HepG2 (cell line): Measurements from ENCODE around the gene METTL22. TPM values are rescaled to one million over a fixed set of nuclear protein-coding genes. Genes with fewer than 3 reads are reported as not detected.
A peak's percentile ranks its signal among the peaks of the same experiment; 100 is the strongest.

Experiments used
- CENPT ChIP-seq: sonication (generic); formaldehyde crosslinking; IDR thresholded peaks from 2 replicates; pipeline ENCODE4 v1.8.0; 2022; ENCODE audit warnings: low read depth, mild to moderate bottlenecking, moderate library complexity, missing genetic modification reagents
- HNF1A ChIP-seq, 2 experiments: sonication (generic) in 1 of 2; formaldehyde crosslinking in 1 of 2; IDR thresholded peaks; 2 replicates each; pipeline versions ENCODE4 v1.4.0 to v1.6.1; 2016 to 2020; ENCODE audit warnings: borderline replicate concordance in 1 of 2, low read depth in 1 of 2, mild to moderate bottlenecking in 1 of 2, missing genetic modification reagents in 1 of 2
- HOXA7 ChIP-seq: sonication (generic); formaldehyde crosslinking; IDR thresholded peaks from 2 replicates; pipeline ENCODE4 v1.8.1; 2022; ENCODE audit warnings: mild to moderate bottlenecking, missing genetic modification reagents, moderate library complexity
- KAT7 ChIP-seq: IDR thresholded peaks from 2 replicates; pipeline ENCODE4 v1.6.1; 2018; ENCODE audit warnings: borderline replicate concordance, missing compliant biosample characterization
- MAFK ChIP-seq, 2 experiments: IDR thresholded peaks in 1 of 2; conservative IDR thresholded peaks in 1 of 2; 2 replicates each; pipeline ENCODE4 v1.6.1; 2011; ENCODE audit warnings: improper control_type of control experiment in 2 of 2, low read length in 2 of 2
- NFE2 ChIP-seq: sonication (generic); formaldehyde crosslinking; IDR thresholded peaks from 2 replicates; pipeline ENCODE4 v1.4.0; 2020; ENCODE audit warnings: missing genetic modification reagents
- PATZ1 ChIP-seq: sonication (generic); formaldehyde crosslinking; IDR thresholded peaks from 2 replicates; pipeline ENCODE4 v1.4.0; 2020; ENCODE audit warnings: missing genetic modification reagents
- POLR2AphosphoS2 ChIP-seq: IDR thresholded peaks from 2 replicates; pipeline ENCODE4 v1.6.1; 2011; ENCODE audit warnings: low read depth, low read length, improper control_type of control experiment
- SRSF4 ChIP-seq: fragments of 200-400 bp; formaldehyde crosslinking; IDR thresholded peaks from one replicate; pipeline ENCODE4 v1.6.1; 2018; ENCODE audit warnings: mild to moderate bottlenecking, low read depth, low read length, moderate library complexity; ENCODE audit not compliant: poor library complexity, severe bottlenecking
- TFDP2 ChIP-seq: sonication (generic); formaldehyde crosslinking; IDR thresholded peaks from 2 replicates; pipeline ENCODE4 v1.4.0; 2020; ENCODE audit warnings: missing genetic modification reagents
- TP53 ChIP-seq: sonication (generic); formaldehyde crosslinking; conservative IDR thresholded peaks from 2 replicates; pipeline ENCODE4 v1.4.0; 2020; ENCODE audit warnings: missing genetic modification reagents
- ZBTB20 ChIP-seq: sonication (generic); formaldehyde crosslinking; IDR thresholded peaks from 2 replicates; pipeline ENCODE4 v1.8.1; 2023; ENCODE audit warnings: missing genetic modification reagents, low read depth, mild to moderate bottlenecking, borderline replicate concordance
- ZBTB33 ChIP-seq: sonication (generic); formaldehyde crosslinking; IDR thresholded peaks from 2 replicates; pipeline ENCODE4 v1.4.0; 2020; ENCODE audit warnings: missing genetic modification reagents
- ZNF121 ChIP-seq: sonication (generic); formaldehyde crosslinking; IDR thresholded peaks from 2 replicates; pipeline ENCODE4 v1.5.0; 2020; ENCODE audit warnings: mild to moderate bottlenecking, missing genetic modification reagents
- ZNF18 ChIP-seq: sonication (generic); formaldehyde crosslinking; IDR thresholded peaks from 2 replicates; pipeline ENCODE4 v1.8.0; 2022; ENCODE audit warnings: mild to moderate bottlenecking, missing genetic modification reagents; ENCODE audit not compliant: insufficient replicate concordance
- ZNF780A ChIP-seq: sonication (generic); formaldehyde crosslinking; IDR thresholded peaks from 2 replicates; pipeline ENCODE4 v1.8.0; 2022; ENCODE audit warnings: mild to moderate bottlenecking, missing genetic modification reagents, moderate library complexity
- polyA plus RNA-seq, 8 experiments: library from polyadenylated mRNA; depleted of rRNA in 3 of 8; stranded (reverse) in 7 of 8; unstranded in 1 of 8; fragments of >200 nt; fragmentation: Illumina TruSeq in 4 of 8; extraction: Trizol in 4 of 8; gene quantifications; 2 replicates each; pipeline versions ENCODE4 v1.2.1 to v1.2.3, GENCODE V29; 2011 to 2016; ENCODE audit warnings: low read depth in 4 of 8, missing spikeins in 1 of 8, mixed read lengths in 1 of 8; ENCODE audit not compliant: insufficient read depth in 1 of 8
- total RNA-seq, 5 experiments: library from RNA; depleted of rRNA; stranded (reverse); fragments of >200 nt; fragmentation: Illumina TruSeq; extraction: Trizol; gene quantifications; 2 replicates each; pipeline ENCODE4 v1.2.3, GENCODE V29; 2016; ENCODE audit warnings: low read depth in 1 of 5

METTL22 gene
- total and polyA plus RNA-seq, 2 of the 13 experiments (the other 11 are each of a cell fraction or from before 2014, with no cell fraction given): 36.2 to 94.8 TPM

GRCh38 chr16:8621572-8622314 lies at the start of gene METTL22 (continued):
- TF ChIP-seq TFDP2 (CRISPR knock-in tag) (peak; percentile 56; the same call in 1 of the 2 replicates), ZBTB33 (CRISPR knock-in tag) (no peak; the same call in 1 of the 2 replicates), SRSF4 (no peak), ZNF18 (CRISPR knock-in tag) (peak; percentile 90), MAFK (conservative IDR thresholded peaks at IDR 0.05 in 1 of 2, IDR thresholded peaks at IDR 0.05 in 1 of 2; ENCODE audit: low read length in 2 of 2) (no peak), NFE2 (0 out of 2 replicates have a peak, but pooled peaks have one; percentile 12), CENPT (CRISPR knock-in tag) (no peak), KAT7 (peak; percentile 90; the same call in 1 of the 2 replicates), PATZ1 (CRISPR knock-in tag) (peak; percentile 20; the same call in 1 of the 2 replicates), TP53 (CRISPR knock-in tag) (peak; percentile 90; the same call in 1 of the 2 replicates), HNF1A (IDR thresholded peaks at IDR 0.05; ENCODE audit: low read depth) (no peak), HNF1A (CRISPR knock-in tag; IDR thresholded peaks at IDR 0.05; ENCODE audit: borderline replicate concordance) (0 out of 2 replicates have a peak, but pooled peaks have one; percentile 26), ZNF780A (no peak), HOXA7 (CRISPR knock-in tag) (no peak), POLR2AphosphoS2 (no peak), ZBTB20 (peak; percentile 55; the same call in 1 of the 2 replicates), ZNF121 (no peak)
